A549 (cell line): ENCODE data around the gene IP6K3. TPM values are rescaled to one million over a fixed set of nuclear protein-coding genes. Genes with fewer than 3 reads are reported as not detected.

Source experiments
- ATAC-seq, 2 experiments: fragments of 200-7000 bp in 1 of 2; fragments of >200 bp in 1 of 2; cut with Nextera tagmentation in 1 of 2; cut with Tn5 transposase in 1 of 2; 3 replicates each; pipeline versions ENCODE4 v1.8.0 to v1.9.1; 2018 to 2020; ENCODE audit warnings: mild to moderate bottlenecking in 1 of 2, moderate library complexity in 1 of 2
- CTCF ChIA-PET: fragments of 300-600 bp; sonication (Branson Sonifier 250); formaldehyde crosslinking; extraction: SDS; loops from one replicate; lab custom pipeline; 2021; ENCODE audit warnings: antibody characterized with exemption, inconsistent platforms; lab: Yijun Ruan, JAX
- POLR2A ChIA-PET: fragments of 350-600 bp; formaldehyde crosslinking; extraction: SDS; loops from one replicate; lab custom pipeline; 2021; ENCODE audit warnings: antibody characterized with exemption, inconsistent platforms; lab: Yijun Ruan, JAX
- DNase-seq, 2 experiments: peaks; one replicate each; pipeline versions ENCODE4 v3.0.0 to v3.0.0-alpha.2; 2011 to 2016; ENCODE audit warnings: low read depth in 1 of 2, low spot score in 1 of 2
- FAIRE-seq: peaks from 2 replicates; lab custom pipeline; 2011; peaks lifted over from hg19 to GRCh38; lab: Jason Lieb, UNC
- H3K27ac ChIP-seq, 2 experiments: fragments of >200 bp; sonication (Bioruptor Twin); formaldehyde crosslinking; 3 replicates each; pipeline ENCODE4 v1.5.1; 2016 to 2017
- H3K4me1 ChIP-seq: fragments of >200 bp; sonication (Bioruptor Twin); formaldehyde crosslinking; 3 replicates; pipeline ENCODE4 v1.6.1; 2016
- H3K4me2 ChIP-seq: fragments of >200 bp; sonication (Bioruptor Twin); formaldehyde crosslinking; 3 replicates; pipeline ENCODE4 v1.6.1; 2016
- H3K4me3 ChIP-seq: fragments of >200 bp; sonication (Bioruptor Twin); formaldehyde crosslinking; 3 replicates; pipeline ENCODE4 v1.5.1; 2016
- H3K9me3 ChIP-seq: fragments of >200 bp; sonication (Bioruptor Twin); formaldehyde crosslinking; 3 replicates; pipeline ENCODE4 v1.6.1; 2016
- CBX2 ChIP-seq: fragments of 200-600 bp; sonication (generic); IDR thresholded peaks from 2 replicates; pipeline ENCODE4 v1.6.1; 2016; ENCODE audit warnings: low read depth, mild to moderate bottlenecking, borderline replicate concordance
- CBX8 ChIP-seq: fragments of 200-600 bp; sonication (generic); IDR thresholded peaks from 2 replicates; pipeline ENCODE4 v1.6.1; 2016
- EP300 ChIP-seq, 2 experiments: fragments of >200 bp; sonication (Bioruptor Twin); formaldehyde crosslinking; IDR thresholded peaks; 2 replicates in 1 of 2; 3 replicates in 1 of 2; pipeline ENCODE4 v1.6.1; 2016 to 2017
- FOXS1 ChIP-seq: fragments of 250-450 bp; sonication (Bioruptor Pico); IDR thresholded peaks from 2 replicates; pipeline ENCODE4 v1.5.0; 2020; ENCODE audit warnings: mild to moderate bottlenecking, moderate library complexity
- JUN ChIP-seq, 2 experiments: fragments of >200 bp; sonication (Bioruptor Twin); formaldehyde crosslinking; IDR thresholded peaks; 2 replicates in 1 of 2; 3 replicates in 1 of 2; pipeline ENCODE4 v1.6.1; 2016 to 2017
- KDM1A ChIP-seq: fragments of 200-600 bp; sonication (generic); IDR thresholded peaks from 2 replicates; pipeline ENCODE4 v1.6.1; 2016; ENCODE audit warnings: low read depth, mild to moderate bottlenecking
- RAD21 ChIP-seq, 2 experiments: fragments of >200 bp in 1 of 2; sonication (Bioruptor Twin) in 1 of 2; formaldehyde crosslinking in 1 of 2; IDR thresholded peaks in 1 of 2; conservative IDR thresholded peaks in 1 of 2; 2 replicates in 1 of 2; 3 replicates in 1 of 2; pipeline ENCODE4 v1.6.1; 2012 to 2018; ENCODE audit warnings: inconsistent platforms in 1 of 2
- RCOR1 ChIP-seq: fragments of 150-350 bp; IDR thresholded peaks from 2 replicates; pipeline ENCODE4 v1.6.1; 2014; ENCODE audit warnings: antibody characterized with exemption, low read length, low read depth
- RFX5 ChIP-seq: fragments of 450-650 bp; IDR thresholded peaks from 2 replicates; pipeline ENCODE4 v1.7.1; 2014; ENCODE audit warnings: antibody characterized with exemption, mild to moderate bottlenecking, moderate library complexity
- SMC3 ChIP-seq: fragments of >200 bp; sonication (Bioruptor Twin); formaldehyde crosslinking; IDR thresholded peaks from 3 replicates; pipeline ENCODE4 v1.6.1; 2018; ENCODE audit warnings: inconsistent platforms
- ZFP36 ChIP-seq: fragments of 450-650 bp; IDR thresholded peaks from 2 replicates; pipeline ENCODE4 v1.6.1; 2014; ENCODE audit warnings: borderline replicate concordance; ENCODE audit not compliant: partially characterized antibody
- ZNF302 ChIP-seq: fragments of 250-450 bp; sonication (Bioruptor Pico); IDR thresholded peaks from 2 replicates; pipeline ENCODE4 v1.9.0; 2021; ENCODE audit warnings: inconsistent platforms, mild to moderate bottlenecking, moderate library complexity
- WGBS: methylation state at CpG from one replicate; pipeline ENCODE4 v1.1.6; 2017; ENCODE audit errors: missing lambda C conversion rate; 5-methylcytosine and 5-hydroxymethylcytosine counted together
- polyA plus RNA-seq, 4 experiments: library from polyadenylated mRNA; depleted of rRNA in 3 of 4; stranded (reverse); fragments of >200 nt; fragmentation: RNase III in 1 of 4; extraction: RNeasy Plus Mini Kit Qiagen cat#74134 plus additional on column Dnase treatment in 1 of 4; gene quantifications; 2 replicates in 3 of 4; 3 replicates in 1 of 4; pipeline ENCODE4 v1.2.3, GENCODE V29; 2011 to 2017
- TF ChIP-seq, protein P1 (sequence below): fragments of >200 bp; sonication (Bioruptor Twin); formaldehyde crosslinking; IDR thresholded peaks from 2 replicates; pipeline ENCODE4 v1.6.1; 2016
- TF ChIP-seq, protein P2 (sequence below): fragments of 250-450 bp; sonication (Bioruptor Pico); IDR thresholded peaks from 2 replicates; pipeline ENCODE4 v1.5.0; 2021; ENCODE audit warnings: mild to moderate bottlenecking, moderate library complexity, borderline replicate concordance
- TF ChIP-seq, protein P3 (sequence below): IDR thresholded peaks from 2 replicates; pipeline ENCODE4 v1.6.1; 2012
- TF ChIP-seq, protein P4 (sequence below): fragments of 200-600 bp; sonication (generic); IDR thresholded peaks from 2 replicates; pipeline ENCODE4 v1.6.1; 2016; ENCODE audit warnings: antibody characterized with exemption, mild to moderate bottlenecking, moderate library complexity

IP6K3 gene
- polyA plus RNA-seq, 2 of the 4 experiments (the other 2 are of a cell fraction): 0.03 to 0.12 TPM

DNA sequence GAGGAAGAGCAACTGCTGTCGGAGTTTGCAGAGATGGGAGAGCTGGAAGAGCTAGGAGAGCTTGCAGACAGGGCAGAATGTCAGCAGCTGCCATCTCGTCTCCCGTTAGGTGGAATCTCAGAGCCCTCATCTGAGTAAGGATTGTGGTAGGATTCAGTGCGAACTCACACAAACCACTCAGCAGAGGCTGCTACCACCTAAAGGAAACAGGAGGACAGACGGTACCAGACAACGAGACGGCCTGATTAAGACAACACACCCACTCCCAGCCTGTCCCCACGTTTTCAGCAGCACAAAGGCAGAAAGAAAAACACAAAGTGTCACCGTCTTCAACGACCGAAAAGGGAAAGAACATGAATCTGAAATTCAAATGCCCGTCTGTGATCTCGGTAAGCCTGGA lies 38.1 kb upstream of the IP6K3 start:
- ATAC-seq: no peak
- POLR2A ChIA-PET: no interaction called here
- Histone ChIP-seq H3K4me1 (peaks cover 44% of the 10 kb centered on the region), H3K27ac (no peak overlapping the region), H3K9me3 (no peaks in the 10 kb centered on the region), H3K4me2 (no peak overlapping the region), H3K4me3 (no peak overlapping the region)
- TF ChIP-seq JUN (IDR thresholded peaks at IDR 0.05) (no peak), CBX8 (no peak), RCOR1 (no peak), ZNF302 (no peak), KDM1A (no peak), FOXS1 (CRISPR knock-in tag) (no peak)
- TF ChIP-seq, protein P1, sequence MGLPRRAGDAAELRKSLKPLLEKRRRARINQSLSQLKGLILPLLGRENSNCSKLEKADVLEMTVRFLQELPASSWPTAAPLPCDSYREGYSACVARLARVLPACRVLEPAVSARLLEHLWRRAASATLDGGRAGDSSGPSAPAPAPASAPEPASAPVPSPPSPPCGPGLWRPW: no peak
- TF ChIP-seq, protein P2, sequence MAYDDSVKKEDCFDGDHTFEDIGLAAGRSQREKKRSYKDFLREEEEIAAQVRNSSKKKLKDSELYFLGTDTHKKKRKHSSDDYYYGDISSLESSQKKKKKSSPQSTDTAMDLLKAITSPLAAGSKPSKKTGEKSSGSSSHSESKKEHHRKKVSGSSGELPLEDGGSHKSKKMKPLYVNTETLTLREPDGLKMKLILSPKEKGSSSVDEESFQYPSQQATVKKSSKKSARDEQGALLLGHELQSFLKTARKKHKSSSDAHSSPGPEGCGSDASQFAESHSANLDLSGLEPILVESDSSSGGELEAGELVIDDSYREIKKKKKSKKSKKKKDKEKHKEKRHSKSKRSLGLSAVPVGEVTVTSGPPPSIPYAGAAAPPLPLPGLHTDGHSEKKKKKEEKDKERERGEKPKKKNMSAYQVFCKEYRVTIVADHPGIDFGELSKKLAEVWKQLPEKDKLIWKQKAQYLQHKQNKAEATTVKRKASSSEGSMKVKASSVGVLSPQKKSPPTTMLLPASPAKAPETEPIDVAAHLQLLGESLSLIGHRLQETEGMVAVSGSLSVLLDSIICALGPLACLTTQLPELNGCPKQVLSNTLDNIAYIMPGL (CRISPR knock-in tag): no peak
- TF ChIP-seq, protein P3, sequence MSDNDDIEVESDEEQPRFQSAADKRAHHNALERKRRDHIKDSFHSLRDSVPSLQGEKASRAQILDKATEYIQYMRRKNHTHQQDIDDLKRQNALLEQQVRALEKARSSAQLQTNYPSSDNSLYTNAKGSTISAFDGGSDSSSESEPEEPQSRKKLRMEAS: no peak
- TF ChIP-seq, protein P4, sequence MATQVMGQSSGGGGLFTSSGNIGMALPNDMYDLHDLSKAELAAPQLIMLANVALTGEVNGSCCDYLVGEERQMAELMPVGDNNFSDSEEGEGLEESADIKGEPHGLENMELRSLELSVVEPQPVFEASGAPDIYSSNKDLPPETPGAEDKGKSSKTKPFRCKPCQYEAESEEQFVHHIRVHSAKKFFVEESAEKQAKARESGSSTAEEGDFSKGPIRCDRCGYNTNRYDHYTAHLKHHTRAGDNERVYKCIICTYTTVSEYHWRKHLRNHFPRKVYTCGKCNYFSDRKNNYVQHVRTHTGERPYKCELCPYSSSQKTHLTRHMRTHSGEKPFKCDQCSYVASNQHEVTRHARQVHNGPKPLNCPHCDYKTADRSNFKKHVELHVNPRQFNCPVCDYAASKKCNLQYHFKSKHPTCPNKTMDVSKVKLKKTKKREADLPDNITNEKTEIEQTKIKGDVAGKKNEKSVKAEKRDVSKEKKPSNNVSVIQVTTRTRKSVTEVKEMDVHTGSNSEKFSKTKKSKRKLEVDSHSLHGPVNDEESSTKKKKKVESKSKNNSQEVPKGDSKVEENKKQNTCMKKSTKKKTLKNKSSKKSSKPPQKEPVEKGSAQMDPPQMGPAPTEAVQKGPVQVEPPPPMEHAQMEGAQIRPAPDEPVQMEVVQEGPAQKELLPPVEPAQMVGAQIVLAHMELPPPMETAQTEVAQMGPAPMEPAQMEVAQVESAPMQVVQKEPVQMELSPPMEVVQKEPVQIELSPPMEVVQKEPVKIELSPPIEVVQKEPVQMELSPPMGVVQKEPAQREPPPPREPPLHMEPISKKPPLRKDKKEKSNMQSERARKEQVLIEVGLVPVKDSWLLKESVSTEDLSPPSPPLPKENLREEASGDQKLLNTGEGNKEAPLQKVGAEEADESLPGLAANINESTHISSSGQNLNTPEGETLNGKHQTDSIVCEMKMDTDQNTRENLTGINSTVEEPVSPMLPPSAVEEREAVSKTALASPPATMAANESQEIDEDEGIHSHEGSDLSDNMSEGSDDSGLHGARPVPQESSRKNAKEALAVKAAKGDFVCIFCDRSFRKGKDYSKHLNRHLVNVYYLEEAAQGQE: no peak
- 87% methylated on average over 13 of the region's 13 CpGs for WGBS
- CTCF ChIA-PET: interaction anchor here (1.0 to 1.2 kb wide), 2 partner anchors 12 to 14 kb away, joined by 3 to 5 read pairs; no protein-coding TSS in a partner anchor
- DNase-seq: no peak
- no peak for FAIRE-seq

DNA sequence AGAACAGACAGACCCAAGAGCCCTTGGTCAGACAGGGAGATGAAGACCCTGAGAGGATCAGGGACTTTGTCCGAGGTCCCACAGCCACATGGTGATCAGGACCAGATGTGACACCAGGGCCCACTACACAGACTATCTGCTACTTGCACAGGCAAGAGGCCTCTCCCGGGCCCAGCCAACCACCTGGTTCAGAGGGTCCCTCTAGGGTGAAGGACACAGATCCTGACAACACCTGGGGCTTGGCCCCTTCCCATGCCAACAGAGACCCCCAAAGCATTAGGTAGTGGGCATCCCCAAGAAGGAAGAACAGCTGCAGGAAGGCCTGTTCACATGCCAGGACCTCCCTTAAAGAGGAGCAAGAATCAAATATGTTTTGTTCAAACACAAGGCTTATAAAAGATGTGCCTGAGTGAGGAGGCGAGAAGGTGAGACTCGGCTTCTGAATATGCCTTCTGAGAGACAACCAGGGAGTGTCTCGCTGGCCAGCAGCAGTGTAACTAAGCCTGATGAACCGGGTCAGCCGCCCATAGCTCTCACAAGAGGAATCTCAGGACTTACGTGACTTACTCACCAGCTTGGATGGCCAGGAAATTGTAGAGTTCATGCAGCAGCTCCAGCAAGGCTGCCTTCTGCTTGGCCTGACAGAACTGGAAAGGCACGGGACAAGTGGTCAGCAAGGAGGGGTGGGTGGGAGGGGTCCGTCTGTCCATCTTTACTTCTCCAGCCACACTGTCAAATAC lies 37.2 kb upstream of the IP6K3 start:
- FAIRE-seq (no peak), DNase-seq (no peak), ATAC-seq (no peak)
- Histone ChIP-seq H3K9me3 (no peaks in the 10 kb centered on the region), H3K4me3 (no peak overlapping the region), H3K27ac (no peak overlapping the region), H3K4me1 (peaks cover 44% of the 10 kb centered on the region), H3K4me2 (no peak overlapping the region)
- TF ChIP-seq, protein P1: no peak
- no peak for TF ChIP-seq CBX2
- no peak for TF ChIP-seq EP300 (IDR thresholded peaks at IDR 0.05)
- no peak for TF ChIP-seq KDM1A
- no peak for TF ChIP-seq CBX8
- no peak for TF ChIP-seq JUN (IDR thresholded peaks at IDR 0.05)
- no peak for TF ChIP-seq ZFP36
- no peak for TF ChIP-seq RAD21 (conservative IDR thresholded peaks at IDR 0.05 in 1 of 2, IDR thresholded peaks at IDR 0.05 in 1 of 2)
- TF ChIP-seq SMC3: no peak
- TF ChIP-seq RFX5: no peak
- 82% methylated on average over 8 of the region's 10 CpGs for WGBS
- POLR2A ChIA-PET: no interaction called here
- CTCF ChIA-PET: interaction anchor here (1.0 to 6.7 kb wide), 3 partner anchors 11 to 14 kb away, joined by 3 to 62 read pairs (median 5); no protein-coding TSS in a partner anchor
